Measurements from ENCODE around the gene MADCAM1. TPM values are rescaled to one million over a fixed set of nuclear protein-coding genes. Genes with fewer than 3 reads are reported as not detected.

The MADCAM1 gene
- total and polyA plus RNA-seq, 7 donors: 0.08 to 1.8 (median 0.33) TPM

- peak overlapping the region; percentile 70 for H3K27ac ChIP-seq
- ATAC-seq (peak in 3 of 4 donors; percentile 16 to 28 (median 24)), DNase-seq (peak; percentile 84 to 89)
- no peaks in the 10 kb centered on the region for H3K27me3 ChIP-seq (ENCODE audit: insufficient read depth in 3 of 3, low read length in 2 of 3)
- H3K4me3 ChIP-seq: peak overlapping the region; percentile 27
- intact Hi-C loops (cut with DNase I): no loop called here
- H3K9me3 ChIP-seq: no peaks in the 10 kb centered on the region
- TF ChIP-seq CTCF (IDR thresholded peaks at IDR 0.05): peak; percentile 82
- H3K36me3 ChIP-seq (ENCODE audit: insufficient read depth in 1 of 2, low read depth in 1 of 2): peaks cover 0 to 14% of the 10 kb centered on the region in 2 donors
- WGBS, 3 donors: 19 to 33% (median 25%) methylated on average over 21 of the region's 21 CpGs
- peaks cover 14% of the 10 kb centered on the region for H3K4me1 ChIP-seq
These were observed 14.4 kb downstream of the MADCAM1 start for GRCh38 chr19:510606-511100.

GRCh38 chr19:511101-511851 lies 15.0 kb downstream of the MADCAM1 start:
- ATAC-seq (no peak), DNase-seq (peak in 1 of 2 donors; percentile 65)
- peak overlapping the region; percentile 27 for H3K4me3 ChIP-seq
- 45 to 55% (median 50%) methylated on average over 30 of the region's 30 CpGs for WGBS, 3 donors
- peaks cover 0 to 14% of the 10 kb centered on the region in 2 donors for H3K36me3 ChIP-seq (ENCODE audit: insufficient read depth in 1 of 2, low read depth in 1 of 2)
- H3K27ac ChIP-seq: peak overlapping the region; percentile 70
- no peak for TF ChIP-seq CTCF (IDR thresholded peaks at IDR 0.05)
- H3K4me1 ChIP-seq: peaks cover 13% of the 10 kb centered on the region
- no peaks in the 10 kb centered on the region for H3K9me3 ChIP-seq
- intact Hi-C loops (cut with DNase I): no loop called here
- H3K27me3 ChIP-seq (ENCODE audit: insufficient read depth in 3 of 3, low read length in 2 of 3): no peaks in the 10 kb centered on the region

- 39 to 46% (median 43%) methylated on average over 58 to 62 of the region's 62 CpGs for WGBS, 3 donors
- no peak for ATAC-seq
- Histone ChIP-seq H3K27ac (no peak overlapping the region), H3K9me3 (no peaks in the 10 kb centered on the region), H3K27me3 (ENCODE audit: insufficient read depth in 3 of 3, low read length in 2 of 3) (no peaks in the 10 kb centered on the region), H3K36me3 (ENCODE audit: insufficient read depth in 1 of 2, low read depth in 1 of 2) (peaks cover 0 to 14% of the 10 kb centered on the region in 2 donors), H3K4me3 (no peak overlapping the region), H3K4me1 (peaks cover 10% of the 10 kb centered on the region)
- intact Hi-C loops (cut with DNase I): no loop called here
- TF ChIP-seq CTCF (IDR thresholded peaks at IDR 0.05): no peak
- peak in 1 of 2 donors; percentile 54 for DNase-seq
These were observed 16.5 kb downstream of the MADCAM1 start for GRCh38 chr19:512547-513365.

- ATAC-seq (no peak), DNase-seq (no peak)
- no peak for TF ChIP-seq CTCF (IDR thresholded peaks at IDR 0.05)
- intact Hi-C loops (cut with DNase I): no loop called here
- H3K27ac ChIP-seq: no peak overlapping the region
- no peaks in the 10 kb centered on the region for H3K9me3 ChIP-seq
- peaks cover 0 to 14% of the 10 kb centered on the region in 2 donors for H3K36me3 ChIP-seq (ENCODE audit: insufficient read depth in 1 of 2, low read depth in 1 of 2)
- H3K4me3 ChIP-seq: no peak overlapping the region
- peaks cover 2% of the 10 kb centered on the region for H3K4me1 ChIP-seq
- 78 to 82% (median 82%) methylated on average over 10 of the region's 10 CpGs for WGBS, 3 donors
- H3K27me3 ChIP-seq (ENCODE audit: insufficient read depth in 3 of 3, low read length in 2 of 3): no peaks in the 10 kb centered on the region
These were observed 17.3 kb downstream of the MADCAM1 start for GRCh38 chr19:513368-514165.

Measured in psoas muscle (tissue), 8 donors.